DND-41 (cell line): ENCODE results near the gene BRS3.

ENCODE experiments used
- CTCF ChIP-seq: IDR thresholded peaks from 2 replicates; pipeline ENCODE4 v1.5.1; 2012; ENCODE audit warnings: borderline replicate concordance, low read length, moderate library complexity, mild to moderate bottlenecking; ENCODE audit not compliant: poor library complexity, severe bottlenecking; ENCODE audit errors: extremely low read depth
- EZH2 ChIP-seq: IDR thresholded peaks from 3 replicates; pipeline ENCODE4 v1.6.1; 2012; ENCODE audit warnings: borderline replicate concordance, low read depth, mild to moderate bottlenecking, moderate library complexity, low read length, inconsistent platforms; ENCODE audit not compliant: severe bottlenecking

GRCh38 chrX:136528645-136529315 lies 41.0 kb downstream of the BRS3 start:
- TF ChIP-seq CTCF (no peak), EZH2 (no peak)
